ENCODE measurements around the gene GABRD. TPM values are rescaled to one million over a fixed set of nuclear protein-coding genes. Genes with fewer than 3 reads are reported as not detected.

GABRD gene
- total RNA-seq, 1 experiment from 2014 or later: not detected

DNA sequence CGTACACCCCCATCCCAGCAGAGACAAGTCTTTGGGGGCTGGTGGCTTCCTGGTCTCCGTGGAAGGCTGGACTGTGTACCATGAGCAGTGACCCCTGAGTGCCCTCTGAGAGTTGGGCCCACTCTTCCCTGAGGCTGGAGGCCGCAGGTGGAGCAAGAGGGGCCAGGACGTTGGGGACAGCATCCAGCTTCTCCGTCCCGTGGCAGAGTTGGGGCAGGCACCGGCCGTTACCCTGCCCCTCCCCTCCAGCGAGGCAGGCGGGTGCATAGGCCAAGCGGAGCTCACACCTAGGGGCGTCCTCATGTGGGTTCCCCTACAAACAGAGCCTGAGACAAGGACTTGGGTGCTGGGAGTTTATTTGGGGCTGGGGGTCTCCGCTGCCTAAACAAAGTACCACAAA is 14.0 kb downstream of the GABRD start:
- H3K4me3 ChIP-seq (ENCODE audit: low read length): no peak overlapping the region
- H3K36me3 ChIP-seq (ENCODE audit: insufficient read depth, low read length): no peaks in the 10 kb centered on the region
- H3K79me2 ChIP-seq (ENCODE audit: low read length): no peaks in the 10 kb centered on the region
- no peak overlapping the region for H2AFZ ChIP-seq (ENCODE audit: low read length)
- DNase-seq: no peak
- no peaks in the 10 kb centered on the region for H3K9me3 ChIP-seq (ENCODE audit: low read length)
- no peaks in the 10 kb centered on the region for H4K20me1 ChIP-seq (ENCODE audit: insufficient read depth, low read depth, low read length)
- no peaks in the 10 kb centered on the region for H3K27me3 ChIP-seq (ENCODE audit: low read length)
- H3K27ac ChIP-seq (ENCODE audit: low read length): no peak overlapping the region
- H3K9ac ChIP-seq (ENCODE audit: low read length): no peak overlapping the region
- H3K9me2 ChIP-seq (replicated peaks; ENCODE audit: insufficient read depth, low read length): no peaks in the 10 kb centered on the region
- no peaks in the 10 kb centered on the region for H3K4me1 ChIP-seq (ENCODE audit: low read length)
- H3K4me2 ChIP-seq (ENCODE audit: low read depth, low read length, poor library complexity, severe bottlenecking): no peak overlapping the region

DNA sequence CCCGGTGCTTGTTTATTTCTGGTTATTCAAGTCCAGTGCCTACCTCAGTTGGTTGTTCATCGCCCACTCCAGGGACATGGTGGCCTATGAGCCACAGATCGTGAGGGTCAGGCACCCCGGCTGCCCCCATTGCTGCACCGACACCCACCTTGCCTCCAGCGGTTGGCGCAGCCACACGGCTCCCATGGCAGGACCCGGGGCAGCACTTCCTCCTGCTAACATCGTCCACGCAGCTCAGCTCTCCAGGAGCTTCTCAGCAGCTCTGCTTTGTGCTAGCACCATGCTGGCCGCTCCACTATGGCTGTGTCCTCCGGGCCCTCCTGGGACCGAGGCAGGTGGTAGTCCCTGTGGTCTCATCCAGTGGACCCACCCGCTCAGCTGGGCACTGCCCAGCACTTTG is 17.1 kb downstream of the GABRD start:
- DNase-seq: no peak
- Histone ChIP-seq H3K27me3 (ENCODE audit: low read length) (no peaks in the 10 kb centered on the region), H3K4me3 (ENCODE audit: low read length) (no peak overlapping the region), H3K27ac (ENCODE audit: low read length) (no peak overlapping the region), H3K4me1 (ENCODE audit: low read length) (no peaks in the 10 kb centered on the region), H3K4me2 (ENCODE audit: low read depth, low read length, poor library complexity, severe bottlenecking) (no peak overlapping the region), H3K9ac (ENCODE audit: low read length) (no peak overlapping the region), H3K9me2 (replicated peaks; ENCODE audit: insufficient read depth, low read length) (no peaks in the 10 kb centered on the region), H3K9me3 (ENCODE audit: low read length) (no peaks in the 10 kb centered on the region), H4K20me1 (ENCODE audit: insufficient read depth, low read depth, low read length) (no peaks in the 10 kb centered on the region), H2AFZ (ENCODE audit: low read length) (no peak overlapping the region), H3K79me2 (ENCODE audit: low read length) (no peaks in the 10 kb centered on the region), H3K36me3 (ENCODE audit: insufficient read depth, low read length) (no peaks in the 10 kb centered on the region)

DNA sequence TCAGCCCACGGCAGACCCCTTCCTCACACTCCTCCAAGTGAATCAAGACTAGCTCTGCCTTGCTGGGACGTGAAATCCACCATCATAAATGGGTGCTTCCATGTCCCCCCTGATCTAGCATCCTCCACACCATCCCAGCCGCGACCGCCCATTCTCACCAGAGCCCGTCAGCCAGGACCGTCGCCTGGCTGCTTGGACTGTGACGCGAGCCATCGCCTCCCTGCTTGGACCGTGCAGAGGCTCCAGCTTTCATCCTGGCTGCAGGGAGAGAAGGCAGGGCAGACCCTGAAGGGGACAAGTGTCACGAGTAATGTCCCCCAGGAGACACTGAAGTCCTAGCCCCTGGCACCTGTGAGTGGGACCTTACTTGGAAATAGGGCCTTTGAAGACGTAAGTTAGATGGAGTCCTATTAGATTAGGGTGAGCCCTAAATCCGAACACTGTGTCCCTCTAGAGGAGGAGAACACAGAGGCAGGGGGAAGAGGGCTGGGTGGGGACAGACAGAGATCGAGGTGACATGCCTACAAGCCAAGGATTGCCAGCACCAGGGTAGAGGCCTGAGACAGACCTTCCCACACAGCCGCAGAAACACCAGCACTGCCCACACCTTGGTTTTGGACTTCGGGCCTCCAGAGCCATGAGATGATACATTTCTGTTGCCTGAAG is 18.3 kb downstream of the GABRD start:
- no peak overlapping the region for H2AFZ ChIP-seq (ENCODE audit: low read length)
- H3K79me2 ChIP-seq (ENCODE audit: low read length): no peaks in the 10 kb centered on the region
- DNase-seq: no peak
- no peaks in the 10 kb centered on the region for H4K20me1 ChIP-seq (ENCODE audit: insufficient read depth, low read depth, low read length)
- H3K36me3 ChIP-seq (ENCODE audit: insufficient read depth, low read length): no peaks in the 10 kb centered on the region
- no peak overlapping the region for H3K9ac ChIP-seq (ENCODE audit: low read length)
- no peak overlapping the region for H3K27ac ChIP-seq (ENCODE audit: low read length)
- H3K9me3 ChIP-seq (ENCODE audit: low read length): no peaks in the 10 kb centered on the region
- H3K4me2 ChIP-seq (ENCODE audit: low read depth, low read length, poor library complexity, severe bottlenecking): no peak overlapping the region
- no peak overlapping the region for H3K4me3 ChIP-seq (ENCODE audit: low read length)
- H3K27me3 ChIP-seq (ENCODE audit: low read length): no peaks in the 10 kb centered on the region
- H3K4me1 ChIP-seq (ENCODE audit: low read length): no peaks in the 10 kb centered on the region
- no peaks in the 10 kb centered on the region for H3K9me2 ChIP-seq (replicated peaks; ENCODE audit: insufficient read depth, low read length)

DNA sequence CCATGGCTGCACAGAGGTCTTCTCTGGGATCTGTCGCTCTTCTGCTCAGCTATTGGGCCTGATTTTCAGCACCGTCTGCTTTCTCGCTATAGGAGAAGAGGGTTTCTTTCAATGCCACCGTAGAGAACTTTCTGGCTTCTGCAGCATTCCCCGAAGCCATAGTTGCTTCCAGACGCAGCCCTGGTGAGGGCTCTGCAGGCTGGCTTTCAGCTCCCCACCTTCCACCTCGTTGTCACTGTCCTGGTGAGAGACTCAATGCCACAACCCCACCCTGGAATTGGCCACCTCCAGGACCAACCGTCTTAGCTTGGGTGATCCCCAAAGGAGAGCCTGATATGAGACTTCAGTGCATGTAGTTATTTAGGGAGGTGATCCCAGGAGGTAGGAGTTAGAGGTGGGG is 19.1 kb downstream of the GABRD start:
- Histone ChIP-seq H3K9ac (ENCODE audit: low read length) (no peak overlapping the region), H3K9me3 (ENCODE audit: low read length) (no peaks in the 10 kb centered on the region), H3K27me3 (ENCODE audit: low read length) (no peaks in the 10 kb centered on the region), H3K79me2 (ENCODE audit: low read length) (no peaks in the 10 kb centered on the region), H3K27ac (ENCODE audit: low read length) (no peak overlapping the region), H3K4me3 (ENCODE audit: low read length) (no peak overlapping the region), H3K36me3 (ENCODE audit: insufficient read depth, low read length) (no peaks in the 10 kb centered on the region), H3K4me1 (ENCODE audit: low read length) (no peaks in the 10 kb centered on the region), H3K9me2 (replicated peaks; ENCODE audit: insufficient read depth, low read length) (no peaks in the 10 kb centered on the region), H3K4me2 (ENCODE audit: low read depth, low read length, poor library complexity, severe bottlenecking) (no peak overlapping the region), H2AFZ (ENCODE audit: low read length) (no peak overlapping the region), H4K20me1 (ENCODE audit: insufficient read depth, low read depth, low read length) (no peaks in the 10 kb centered on the region)
- DNase-seq: no peak

DNA sequence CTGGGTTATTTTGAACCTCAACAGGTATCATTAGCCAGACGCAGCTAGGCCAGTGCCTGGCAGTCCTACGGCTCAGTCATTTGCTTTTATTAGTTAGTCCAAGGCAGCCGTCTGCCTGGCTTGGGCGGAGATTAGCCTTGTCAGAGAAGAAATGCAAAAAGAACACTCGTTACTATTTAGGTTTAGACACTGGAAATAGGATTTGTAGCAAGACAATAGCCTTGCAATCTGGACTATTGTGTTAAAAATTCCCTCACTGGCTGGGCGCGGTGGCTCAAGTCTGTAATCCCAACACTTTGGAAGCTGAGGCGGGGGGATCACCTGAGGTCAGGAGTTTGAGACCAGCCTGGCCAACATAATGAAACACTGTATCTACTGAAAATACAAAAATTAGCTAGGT is 20.1 kb downstream of the GABRD start:
- Histone ChIP-seq H3K4me3 (ENCODE audit: low read length) (no peak overlapping the region), H3K9me3 (ENCODE audit: low read length) (no peaks in the 10 kb centered on the region), H3K27ac (ENCODE audit: low read length) (no peak overlapping the region), H3K9me2 (replicated peaks; ENCODE audit: insufficient read depth, low read length) (no peaks in the 10 kb centered on the region), H2AFZ (ENCODE audit: low read length) (no peak overlapping the region), H3K36me3 (ENCODE audit: insufficient read depth, low read length) (no peaks in the 10 kb centered on the region), H3K79me2 (ENCODE audit: low read length) (no peaks in the 10 kb centered on the region), H3K4me2 (ENCODE audit: low read depth, low read length, poor library complexity, severe bottlenecking) (no peak overlapping the region), H3K9ac (ENCODE audit: low read length) (no peak overlapping the region), H3K27me3 (ENCODE audit: low read length) (no peaks in the 10 kb centered on the region), H4K20me1 (ENCODE audit: insufficient read depth, low read depth, low read length) (no peaks in the 10 kb centered on the region), H3K4me1 (ENCODE audit: low read length) (no peaks in the 10 kb centered on the region)
- no peak for DNase-seq

DNA sequence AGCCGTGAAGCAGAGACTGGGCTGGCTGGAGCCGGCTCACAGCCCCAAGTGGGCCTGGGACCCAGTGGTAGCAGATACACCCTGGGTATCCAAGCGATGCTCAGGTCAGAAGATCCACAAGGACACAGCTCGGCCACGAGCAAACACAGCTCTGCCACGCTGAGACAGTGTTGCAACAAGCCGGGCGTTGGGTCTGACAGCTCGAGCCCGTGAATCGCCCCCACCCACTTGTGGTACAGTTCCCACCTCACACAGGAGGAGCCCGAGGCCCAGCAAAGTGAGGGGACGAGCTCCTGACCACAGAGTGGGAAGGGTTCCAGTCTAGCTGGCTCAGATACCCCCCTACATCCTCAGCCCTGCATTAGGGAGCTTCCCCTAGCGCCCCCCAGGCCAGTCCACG is 22.2 kb downstream of the GABRD start:
- no peaks in the 10 kb centered on the region for H3K36me3 ChIP-seq (ENCODE audit: insufficient read depth, low read length)
- H4K20me1 ChIP-seq (ENCODE audit: insufficient read depth, low read depth, low read length): 0 out of 2 replicates have a peak, but pooled peaks cover 3% of the 10 kb centered on the region
- H3K79me2 ChIP-seq (ENCODE audit: low read length): no peaks in the 10 kb centered on the region
- no peak overlapping the region for H3K4me2 ChIP-seq (ENCODE audit: low read depth, low read length, poor library complexity, severe bottlenecking)
- no peaks in the 10 kb centered on the region for H3K27me3 ChIP-seq (ENCODE audit: low read length)
- H3K9me2 ChIP-seq (replicated peaks; ENCODE audit: insufficient read depth, low read length): no peaks in the 10 kb centered on the region
- no peak overlapping the region for H2AFZ ChIP-seq (ENCODE audit: low read length)
- DNase-seq: no peak
- no peaks in the 10 kb centered on the region for H3K4me1 ChIP-seq (ENCODE audit: low read length)
- no peak overlapping the region for H3K4me3 ChIP-seq (ENCODE audit: low read length)
- no peak overlapping the region for H3K9ac ChIP-seq (ENCODE audit: low read length)
- H3K27ac ChIP-seq (ENCODE audit: low read length): no peak overlapping the region
- H3K9me3 ChIP-seq (ENCODE audit: low read length): no peaks in the 10 kb centered on the region

DNA sequence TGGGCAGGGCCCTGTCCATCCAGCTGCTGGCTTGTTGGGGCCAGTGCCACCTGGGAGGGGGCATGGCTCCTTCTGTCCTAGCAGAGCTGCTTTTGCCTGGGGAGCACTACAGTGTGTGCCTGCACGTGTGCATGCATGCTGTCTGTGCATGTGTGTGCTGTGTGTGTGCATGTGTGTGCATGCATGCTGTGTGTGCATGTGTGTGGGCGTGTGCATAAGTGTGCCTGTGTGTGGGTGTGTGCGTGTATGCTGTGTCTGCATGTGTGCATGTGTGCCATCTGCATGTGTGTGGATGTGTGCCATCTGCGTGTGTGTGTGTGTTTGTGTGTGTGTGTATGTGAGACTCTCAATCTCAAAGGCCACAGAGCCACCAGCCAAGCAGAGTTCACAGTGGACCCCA is 22.7 kb downstream of the GABRD start:
- DNase-seq: no peak
- H3K4me2 ChIP-seq (ENCODE audit: low read depth, low read length, poor library complexity, severe bottlenecking): no peak overlapping the region
- H3K4me1 ChIP-seq (ENCODE audit: low read length): no peaks in the 10 kb centered on the region

DNA sequence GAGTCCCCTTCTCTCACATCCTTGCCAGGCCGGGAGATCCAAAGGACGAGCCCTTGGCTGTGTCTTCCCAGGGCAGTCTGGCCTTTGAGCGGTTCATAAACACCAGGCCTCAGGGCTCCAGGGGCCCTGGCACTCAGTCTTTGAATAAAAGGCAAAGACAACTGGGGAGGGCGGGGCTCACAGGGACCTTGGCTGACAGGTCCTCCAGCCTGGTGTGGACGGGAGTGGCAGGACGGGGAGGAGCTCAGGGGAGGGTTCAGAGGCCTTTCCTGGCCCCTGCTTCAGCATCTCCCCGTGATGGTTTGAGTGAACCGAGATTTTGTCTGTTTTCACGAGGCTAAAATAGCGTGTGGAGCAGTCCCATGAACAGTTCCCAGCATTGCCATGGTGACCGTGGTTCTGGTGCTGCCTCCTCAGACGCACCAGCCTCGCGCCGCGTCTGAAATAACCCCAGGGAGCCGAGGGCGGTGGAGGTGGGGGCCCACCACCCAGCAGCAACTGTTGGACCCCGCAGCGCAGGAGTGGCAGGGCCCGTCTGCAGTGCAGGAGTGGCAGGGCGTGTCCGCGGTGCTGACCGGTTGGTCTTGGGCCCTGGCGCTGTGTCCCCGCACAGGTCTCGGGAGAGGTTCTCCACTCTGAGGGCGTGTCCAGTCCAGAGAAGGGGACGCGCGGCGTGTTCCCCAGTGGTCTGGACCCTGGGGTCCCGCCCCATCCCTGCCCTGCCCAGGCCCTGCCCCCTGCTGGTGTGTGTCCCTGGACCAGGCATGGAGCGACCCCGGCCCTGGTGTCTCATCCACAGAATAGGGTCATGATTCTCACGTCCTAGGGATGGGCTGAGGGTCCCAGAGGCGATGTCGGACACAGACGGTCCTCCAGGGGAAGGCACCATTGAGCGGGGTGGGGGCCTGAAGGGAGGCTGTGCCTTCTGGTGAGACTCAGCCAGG is 24.0 kb downstream of the GABRD start:
- H3K36me3 ChIP-seq (ENCODE audit: insufficient read depth, low read length): no peaks in the 10 kb centered on the region
- no peaks in the 10 kb centered on the region for H3K27me3 ChIP-seq (ENCODE audit: low read length)
- H3K9me2 ChIP-seq (replicated peaks; ENCODE audit: insufficient read depth, low read length): no peaks in the 10 kb centered on the region
- H4K20me1 ChIP-seq (ENCODE audit: insufficient read depth, low read depth, low read length): 0 out of 2 replicates have a peak, but pooled peaks cover 3% of the 10 kb centered on the region
- H3K27ac ChIP-seq (ENCODE audit: low read length): no peak overlapping the region
- H3K9me3 ChIP-seq (ENCODE audit: low read length): no peaks in the 10 kb centered on the region
- no peak for DNase-seq
- no peaks in the 10 kb centered on the region for H3K79me2 ChIP-seq (ENCODE audit: low read length)
- H3K9ac ChIP-seq (ENCODE audit: low read length): no peak overlapping the region
- H3K4me2 ChIP-seq (ENCODE audit: low read depth, low read length, poor library complexity, severe bottlenecking): no peak overlapping the region
- H3K4me3 ChIP-seq (ENCODE audit: low read length): no peak overlapping the region
- H2AFZ ChIP-seq (ENCODE audit: low read length): no peak overlapping the region
- H3K4me1 ChIP-seq (ENCODE audit: low read length): no peaks in the 10 kb centered on the region

More for the DNA sequence above, 22.7 kb downstream of the GABRD start:
- Histone ChIP-seq H3K27ac (ENCODE audit: low read length) (no peak overlapping the region), H3K27me3 (ENCODE audit: low read length) (no peaks in the 10 kb centered on the region), H2AFZ (ENCODE audit: low read length) (no peak overlapping the region), H3K4me3 (ENCODE audit: low read length) (no peak overlapping the region), H3K9ac (ENCODE audit: low read length) (no peak overlapping the region), H3K36me3 (ENCODE audit: insufficient read depth, low read length) (no peaks in the 10 kb centered on the region), H3K79me2 (ENCODE audit: low read length) (no peaks in the 10 kb centered on the region), H4K20me1 (ENCODE audit: insufficient read depth, low read depth, low read length) (0 out of 2 replicates have a peak, but pooled peaks cover 3% of the 10 kb centered on the region), H3K9me3 (ENCODE audit: low read length) (no peaks in the 10 kb centered on the region), H3K9me2 (replicated peaks; ENCODE audit: insufficient read depth, low read length) (no peaks in the 10 kb centered on the region)

All from Karpas-422 (cell line).